Forelimb muscle (tissue), 1 donor: ENCODE results near the gene SLC35E2B. TPM values are rescaled to one million over a fixed set of nuclear protein-coding genes. Genes with fewer than 3 reads are reported as not detected.
"Not testable (repeated sequence)": the region's sequence is repeated elsewhere in the genome, so short reads cannot be mapped to it uniquely, and the experiment has no call there.

Source experiments
- DNase-seq: peaks from one replicate; pipeline ENCODE4 v3.0.0-alpha.2; 2013; ENCODE audit warnings: low read depth
- polyA plus RNA-seq: library from polyadenylated mRNA; unstranded; fragments of 120-200 nt; gene quantifications from one replicate; pipeline ENCODE4 v1.2.1, GENCODE V29; 2013; ENCODE audit not compliant: insufficient read length

Gene SLC35E2B
- polyA plus RNA-seq, 1 donor, result 47.2 TPM

DNA sequence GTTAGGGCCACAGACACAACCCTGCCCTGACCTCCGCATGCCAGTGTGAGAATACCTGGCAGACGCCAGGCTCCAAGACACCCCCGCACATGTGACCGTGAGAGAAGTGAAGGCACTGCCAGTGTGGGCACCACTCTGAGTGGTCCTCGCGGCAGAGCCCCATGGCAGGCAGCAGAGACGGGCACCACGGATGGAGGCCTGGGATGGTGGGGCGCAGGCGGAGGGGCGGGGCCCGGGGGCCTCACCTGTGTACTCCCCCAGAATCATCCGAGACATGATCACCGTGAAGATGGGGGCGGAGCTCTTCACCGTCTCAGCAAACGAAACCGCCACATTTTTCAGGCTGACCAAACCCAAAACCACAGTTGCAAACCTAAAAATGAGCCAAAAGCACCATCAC is 17.4 kb downstream of the SLC35E2B start:
- not testable (repeated sequence) for DNase-seq

DNA sequence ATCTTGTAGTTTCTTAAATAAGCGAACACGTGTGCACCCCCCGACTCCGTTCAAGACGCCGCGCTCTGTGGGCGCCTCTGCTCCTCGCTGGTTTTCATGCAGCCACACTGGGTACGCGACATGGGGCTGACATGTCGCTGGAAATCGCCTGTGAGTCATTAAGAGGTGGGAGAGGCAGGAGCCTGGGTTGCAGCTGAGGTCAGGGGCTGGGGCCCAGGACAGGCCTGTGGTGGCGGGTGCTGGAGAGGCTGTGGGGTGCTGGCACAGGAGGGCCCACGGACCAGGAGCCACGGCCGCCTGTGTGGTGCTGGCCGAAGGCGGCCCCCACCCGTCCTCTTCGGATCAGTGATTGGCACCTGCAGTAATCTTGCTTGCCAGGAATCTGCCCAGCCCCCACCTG is 17.8 kb downstream of the SLC35E2B start:
- DNase-seq, result not testable (repeated sequence)

DNA sequence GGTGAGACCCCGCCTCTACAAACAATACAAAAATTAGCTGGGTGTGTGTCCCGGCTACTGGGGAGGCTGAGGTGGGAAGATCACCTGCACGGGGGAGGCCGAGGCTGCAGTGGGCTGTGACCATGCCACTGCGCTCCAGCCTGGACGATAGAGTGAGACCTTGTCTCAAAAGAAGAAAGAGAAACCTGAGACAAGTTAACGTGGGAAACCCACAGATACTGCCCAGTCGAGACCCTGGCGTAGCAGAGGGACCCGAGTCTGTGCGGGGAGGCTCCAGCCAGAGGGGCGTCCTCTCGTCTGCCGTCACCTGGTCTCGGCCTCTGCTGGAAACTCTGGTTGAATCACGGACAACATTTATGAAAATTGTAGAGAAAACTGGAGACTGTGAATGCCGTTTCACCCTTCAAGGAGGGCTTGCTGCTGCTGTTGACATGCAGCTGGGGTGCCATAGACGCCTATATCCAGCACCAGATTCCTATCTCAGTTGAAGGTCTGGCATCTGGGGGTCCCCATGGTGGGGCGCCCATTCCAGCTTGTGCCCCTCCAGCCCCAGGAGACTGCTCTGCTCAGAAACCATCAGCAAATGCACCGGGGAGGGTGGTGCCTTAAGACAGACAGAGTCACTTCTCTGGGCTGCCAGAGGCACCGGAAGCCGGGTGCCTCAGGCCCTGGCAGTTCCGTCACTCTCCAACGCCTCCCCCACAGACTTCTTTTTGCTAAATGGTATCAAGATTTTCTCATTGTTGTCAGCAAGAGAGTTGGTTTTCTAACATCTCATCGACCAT is 20.2 kb downstream of the SLC35E2B start:
- no peak for DNase-seq

DNA sequence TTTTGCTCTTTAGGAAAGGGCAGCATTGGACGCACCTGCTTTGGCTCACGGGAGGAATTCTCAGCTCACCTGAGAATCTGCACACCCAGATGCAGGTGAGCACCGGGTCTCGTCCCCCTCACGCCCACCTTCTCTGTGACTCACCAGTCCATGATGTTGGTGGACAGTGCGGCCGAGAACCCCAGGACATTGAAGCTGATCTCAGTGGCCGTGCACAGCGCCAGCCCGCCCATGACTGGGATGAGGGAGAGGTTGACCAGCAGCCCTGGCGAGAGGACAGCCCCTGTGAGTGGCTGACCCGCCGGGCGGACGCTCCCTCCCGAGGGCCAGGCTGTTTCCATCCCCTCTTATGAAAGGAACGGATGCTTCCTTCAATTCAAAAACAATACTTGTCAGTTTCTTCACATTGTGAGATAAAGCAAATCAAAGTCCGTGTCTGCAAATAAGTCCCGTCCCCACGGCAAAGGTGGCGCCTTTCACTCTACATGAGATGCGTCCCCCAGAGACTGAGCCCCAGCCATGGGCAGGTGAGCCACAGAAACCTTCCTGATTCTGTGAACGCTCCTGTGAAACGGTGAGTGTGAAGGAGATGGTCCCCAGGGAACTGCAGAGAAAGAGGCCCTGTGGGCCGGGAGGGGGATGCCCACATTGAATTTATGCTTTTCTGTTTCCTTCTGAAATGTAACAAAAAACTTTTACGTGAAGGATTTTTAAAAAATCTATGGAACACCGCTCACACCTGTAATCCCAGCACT is 21.1 kb downstream of the SLC35E2B start:
- DNase-seq, result no peak

DNA sequence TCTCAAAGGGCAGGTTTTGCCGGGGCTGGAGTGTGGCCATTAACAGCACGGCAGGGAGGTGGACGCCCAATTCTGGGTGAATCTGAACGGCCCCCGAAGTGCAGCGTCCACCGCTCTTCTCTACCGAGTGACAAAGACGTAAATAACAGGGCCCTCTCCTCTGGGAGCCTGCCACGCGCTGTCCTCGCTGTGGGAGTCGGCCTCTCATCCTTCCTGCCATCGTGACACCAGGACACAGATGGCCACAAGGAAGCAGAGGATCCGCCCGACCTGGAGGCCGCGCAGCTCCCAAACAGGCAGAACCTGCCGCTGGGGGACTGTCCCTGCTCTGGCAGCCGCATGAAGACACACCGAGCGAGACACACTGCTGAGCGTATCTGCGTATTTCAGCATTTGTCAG is 21.7 kb downstream of the SLC35E2B start:
- no peak for DNase-seq

DNA sequence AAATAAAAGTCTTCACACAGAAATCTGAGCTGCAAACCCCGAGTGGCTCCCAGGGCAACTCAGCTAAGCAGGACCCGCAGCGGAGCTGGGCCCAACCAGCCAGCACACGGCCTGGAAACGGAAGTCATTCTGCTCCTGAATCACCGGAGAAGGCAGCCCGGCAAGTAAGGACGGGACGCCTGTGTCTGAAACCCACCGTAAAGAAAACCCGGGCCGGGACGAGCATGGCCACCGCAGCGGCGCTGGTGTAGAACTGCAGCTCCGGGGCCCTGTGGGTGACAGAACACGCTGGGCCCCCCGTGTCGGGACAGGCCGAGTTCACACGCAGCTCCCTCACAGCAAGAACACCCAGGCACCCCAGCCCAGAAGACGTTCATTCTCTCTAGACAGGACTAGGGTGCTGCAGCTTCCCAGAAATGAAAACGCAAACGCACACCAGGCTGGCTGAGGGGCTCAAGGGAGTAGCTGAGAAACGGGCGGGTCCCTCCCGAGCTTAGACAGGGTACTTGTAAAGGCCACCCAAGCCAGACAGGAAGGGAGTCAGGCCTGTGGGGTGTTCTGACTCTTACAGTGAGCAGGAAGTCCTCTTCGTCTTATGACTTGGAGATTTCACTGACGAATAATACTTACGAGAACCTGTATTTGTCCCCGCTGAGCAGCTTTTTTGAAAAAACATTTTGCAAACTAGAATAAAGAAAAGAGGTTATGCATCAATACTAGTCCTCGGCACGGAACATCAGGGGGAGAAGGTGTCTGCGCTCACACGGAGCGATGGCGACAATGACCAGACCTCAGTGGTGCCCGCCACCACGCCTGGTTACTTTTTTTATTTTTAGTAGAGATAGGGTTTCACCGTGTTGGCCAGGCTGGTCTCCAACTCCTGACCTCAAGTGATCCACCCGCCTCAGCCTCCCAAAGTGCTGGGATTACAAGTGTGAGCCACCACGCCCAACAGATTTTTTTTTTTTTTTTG is 22.8 kb downstream of the SLC35E2B start:
- DNase-seq, result no peak

DNA sequence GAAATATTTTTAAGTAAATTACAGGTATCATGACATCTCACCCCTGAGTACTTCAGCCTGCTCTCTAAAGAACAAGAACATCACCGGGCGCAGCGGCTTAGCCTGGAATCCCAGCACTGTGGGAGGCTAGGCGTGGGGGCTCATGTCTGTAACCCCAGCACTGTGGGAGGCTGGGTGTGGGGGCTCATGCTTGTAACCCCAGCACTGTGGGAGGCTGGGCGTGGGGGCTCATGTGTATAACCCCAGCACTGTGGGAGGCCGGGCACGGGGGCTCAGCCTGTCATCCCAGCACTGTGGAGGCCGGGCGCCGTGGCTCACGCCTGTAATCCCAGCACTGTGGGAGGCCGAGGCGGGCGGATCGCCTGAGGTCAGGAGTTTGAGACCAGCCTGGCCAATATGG is 26.1 kb downstream of the SLC35E2B start:
- DNase-seq, result no peak

DNA sequence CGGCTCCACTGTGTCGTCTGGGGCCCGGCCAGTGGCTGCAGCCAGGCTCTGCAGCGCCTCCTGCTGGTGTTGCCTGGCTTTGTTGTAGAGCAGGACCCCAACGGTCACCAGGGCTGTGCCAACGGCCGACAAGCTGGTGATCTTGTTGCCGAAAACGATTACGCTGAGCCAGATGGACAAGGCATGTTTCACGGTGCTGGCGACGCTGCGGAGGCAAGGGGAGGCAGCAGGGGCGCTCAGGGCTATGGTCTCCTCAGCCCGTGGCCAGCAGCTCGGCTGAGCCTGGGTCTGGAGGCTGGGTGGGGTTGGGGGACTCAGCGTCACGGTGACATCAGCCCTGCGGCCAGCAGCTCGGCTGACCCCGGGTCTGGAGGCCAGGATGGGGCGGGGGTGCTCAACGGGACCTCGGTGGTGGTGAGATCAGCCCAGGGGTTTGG is 26.8 kb downstream of the SLC35E2B start:
- no peak for DNase-seq

DNA sequence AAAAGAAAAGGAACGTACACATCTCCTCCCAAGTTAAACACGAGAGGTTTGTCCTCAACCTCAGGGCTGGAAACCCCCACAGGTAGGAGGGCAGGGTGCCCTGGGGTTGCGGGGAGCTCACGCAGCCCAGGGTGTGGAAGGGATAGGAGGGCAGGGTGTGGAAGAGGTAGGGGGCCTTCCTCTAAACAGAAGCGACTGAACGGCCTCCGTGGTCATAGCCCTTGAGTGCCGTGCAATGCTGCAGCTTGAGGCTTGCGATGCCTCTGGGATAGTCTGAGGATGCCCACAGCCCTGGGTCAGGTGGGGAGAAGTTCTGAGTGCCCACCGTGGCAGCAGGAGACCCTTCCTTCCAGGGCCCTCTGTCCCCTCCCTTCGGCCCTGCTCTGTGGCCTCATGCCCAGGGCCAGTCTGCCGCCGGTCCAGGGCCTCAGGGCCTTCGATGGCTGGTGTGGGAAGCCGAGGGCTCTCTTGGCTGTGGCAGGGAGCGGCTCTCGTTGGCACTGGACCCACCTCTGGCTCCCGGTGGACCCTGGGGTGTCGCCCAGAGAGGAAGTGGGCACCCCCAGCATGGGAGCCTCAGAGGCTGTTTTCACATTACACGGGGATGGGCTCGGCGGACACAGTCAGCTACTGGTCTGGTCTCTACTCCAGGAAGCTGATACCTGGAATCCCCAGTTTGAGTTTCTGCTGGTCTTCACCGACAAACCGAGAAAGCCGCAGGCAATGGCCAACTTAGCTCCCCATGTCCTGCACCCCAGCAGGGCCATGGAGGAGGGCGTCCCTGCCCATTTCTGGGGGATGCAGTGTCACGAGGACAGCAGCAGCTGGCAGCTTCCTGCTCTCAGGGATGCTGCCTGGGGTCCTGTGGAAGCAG is 27.4 kb downstream of the SLC35E2B start:
- no peak for DNase-seq

DNA sequence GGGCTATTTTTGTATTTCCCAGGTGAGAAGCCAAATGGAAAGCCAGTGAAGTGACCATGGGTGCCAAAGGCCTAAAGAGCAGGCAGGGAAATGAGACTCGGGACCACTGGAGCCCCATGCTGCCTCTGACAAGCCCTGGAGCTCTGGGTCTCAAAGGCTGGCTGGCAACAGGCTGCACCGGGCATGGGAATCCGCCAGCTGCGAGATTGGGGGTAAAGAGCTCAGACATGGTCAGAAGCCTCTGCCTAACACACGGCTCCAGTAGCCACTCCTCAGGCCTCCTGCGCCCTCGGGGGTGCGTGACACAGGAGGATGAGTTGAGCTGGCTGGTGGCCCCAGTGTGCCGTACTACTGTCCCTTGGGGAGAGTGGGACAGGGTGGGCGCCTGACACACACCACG is 28.3 kb downstream of the SLC35E2B start:
- not testable (repeated sequence) for DNase-seq

DNA sequence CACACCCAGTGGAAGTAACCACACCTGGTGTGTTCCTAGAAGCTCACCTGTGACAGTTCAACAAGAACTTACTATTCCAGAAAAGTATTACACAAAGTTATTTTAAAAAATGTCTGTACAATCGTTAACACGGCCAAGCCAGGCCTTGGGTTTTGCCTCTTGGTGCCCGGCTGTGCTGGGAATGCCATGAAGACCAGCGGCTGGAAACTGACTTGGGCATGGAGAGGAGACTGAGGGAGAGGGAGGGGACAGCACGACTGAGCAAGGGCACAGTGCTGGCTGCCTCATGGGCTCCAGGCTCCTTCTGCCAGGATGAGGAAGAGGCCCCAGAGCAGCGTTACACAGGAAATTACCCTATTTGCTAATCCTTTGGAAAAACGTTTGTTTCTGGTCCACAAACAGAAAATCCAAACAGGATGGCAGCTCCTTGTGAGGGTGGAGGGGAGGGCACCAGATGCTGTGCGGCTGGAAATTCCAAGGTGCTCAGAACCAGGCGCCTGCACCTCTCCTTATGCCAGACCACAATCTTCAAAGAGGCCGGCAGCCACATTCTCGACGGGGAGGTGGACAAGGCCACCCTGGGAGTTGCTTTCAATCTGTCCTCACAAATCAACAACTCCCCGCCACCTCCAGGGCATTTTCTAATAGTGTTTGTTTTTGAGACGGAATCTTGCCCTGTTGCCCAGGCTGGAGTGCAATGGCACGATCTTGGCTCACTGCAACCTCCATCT is 29.6 kb downstream of the SLC35E2B start:
- DNase-seq, result not testable (repeated sequence)

DNA sequence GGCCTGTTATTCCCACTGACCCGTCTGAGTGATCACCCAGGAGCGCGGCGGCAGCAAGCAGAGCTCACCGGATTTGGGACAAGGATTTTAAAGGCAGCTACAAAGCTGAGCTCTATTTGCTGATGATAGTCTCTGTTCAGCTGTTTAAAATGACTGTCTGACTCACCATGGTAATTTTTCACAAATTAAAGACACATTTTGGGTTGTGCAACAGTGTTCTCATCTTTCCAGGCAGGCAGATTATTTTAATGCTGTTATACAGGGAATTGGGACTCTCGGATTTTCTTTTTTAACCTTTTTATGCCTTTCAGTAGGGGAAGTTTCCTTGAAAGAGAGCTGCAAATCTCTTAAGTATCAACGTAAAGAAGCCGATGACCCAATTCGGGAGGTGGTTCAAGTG is 30.2 kb downstream of the SLC35E2B start:
- not testable (repeated sequence) for DNase-seq

DNA sequence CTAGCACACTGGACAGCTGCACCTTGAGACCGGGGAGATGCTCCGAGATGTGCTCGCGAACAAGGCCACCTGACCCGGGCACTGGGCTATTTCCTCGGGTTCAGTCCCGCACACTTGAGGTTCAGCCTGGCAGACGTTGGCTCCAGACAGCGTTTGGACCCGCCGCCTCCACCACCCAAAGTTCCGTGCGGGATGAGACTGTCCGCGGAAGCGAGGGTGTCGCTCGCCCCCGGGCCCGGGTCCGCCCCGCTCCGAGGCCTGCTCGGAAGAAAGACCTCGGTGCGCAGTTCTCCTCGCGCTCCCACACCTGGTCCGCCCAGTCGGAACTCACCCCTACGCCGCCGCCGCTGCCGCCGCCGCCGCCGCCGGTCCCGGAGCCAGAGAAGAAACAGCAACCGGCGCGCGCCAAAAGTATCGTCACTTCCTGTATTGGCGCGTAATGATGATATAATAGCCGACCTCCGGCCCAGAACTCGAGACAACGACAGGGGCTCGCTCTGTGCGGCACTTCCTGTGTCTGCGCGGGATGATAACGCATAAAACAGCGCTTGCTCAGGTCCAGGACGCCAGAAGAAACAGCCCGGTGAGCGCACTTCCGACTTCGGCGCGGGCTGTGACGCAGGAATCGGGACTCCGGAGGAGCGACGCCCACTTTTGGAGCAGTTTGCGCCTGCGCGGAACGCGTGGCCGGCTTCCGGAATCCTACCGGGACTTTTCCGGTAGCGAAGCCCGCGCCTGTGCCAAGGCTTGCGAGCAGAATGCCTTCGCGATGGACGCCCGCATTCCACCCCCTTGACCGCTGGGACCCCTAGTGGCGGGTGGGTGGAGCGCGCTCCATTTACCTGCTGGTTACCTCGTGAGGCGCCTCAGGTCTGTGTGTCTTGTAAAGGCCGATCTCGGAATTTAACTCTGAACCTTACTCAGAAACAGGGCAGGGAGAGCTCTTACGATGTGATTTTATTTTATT is 33.7 kb downstream of the SLC35E2B start, which contains the start of gene CDK11B:
Gene CDK11B (minus strand): TSS at position 422 of the 967 bp plus-strand sequence. CDS start 1,519 bp downstream, outside the sequence.
- DNase-seq, result peak; percentile 88

DNA sequence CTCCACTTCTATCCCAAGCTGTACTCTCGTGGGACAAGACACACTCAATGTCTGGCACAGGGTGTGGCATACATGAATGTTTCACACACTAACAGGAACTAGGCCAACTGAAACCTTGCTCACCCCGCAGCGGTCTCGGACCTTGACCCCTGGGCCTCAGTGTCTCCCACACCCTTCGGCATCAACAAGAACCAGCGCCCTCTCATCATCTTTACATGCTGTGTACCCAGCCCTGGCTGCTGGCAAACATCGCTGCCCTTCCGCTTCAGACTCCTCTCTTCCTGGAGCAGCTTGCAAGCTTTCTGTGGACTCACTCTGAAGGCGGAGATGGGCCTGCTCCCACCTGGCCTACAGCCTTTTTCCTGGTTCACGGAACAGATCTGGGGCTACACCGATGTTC is 44.3 kb downstream of the SLC35E2B start:
- not testable (repeated sequence) for DNase-seq

DNA sequence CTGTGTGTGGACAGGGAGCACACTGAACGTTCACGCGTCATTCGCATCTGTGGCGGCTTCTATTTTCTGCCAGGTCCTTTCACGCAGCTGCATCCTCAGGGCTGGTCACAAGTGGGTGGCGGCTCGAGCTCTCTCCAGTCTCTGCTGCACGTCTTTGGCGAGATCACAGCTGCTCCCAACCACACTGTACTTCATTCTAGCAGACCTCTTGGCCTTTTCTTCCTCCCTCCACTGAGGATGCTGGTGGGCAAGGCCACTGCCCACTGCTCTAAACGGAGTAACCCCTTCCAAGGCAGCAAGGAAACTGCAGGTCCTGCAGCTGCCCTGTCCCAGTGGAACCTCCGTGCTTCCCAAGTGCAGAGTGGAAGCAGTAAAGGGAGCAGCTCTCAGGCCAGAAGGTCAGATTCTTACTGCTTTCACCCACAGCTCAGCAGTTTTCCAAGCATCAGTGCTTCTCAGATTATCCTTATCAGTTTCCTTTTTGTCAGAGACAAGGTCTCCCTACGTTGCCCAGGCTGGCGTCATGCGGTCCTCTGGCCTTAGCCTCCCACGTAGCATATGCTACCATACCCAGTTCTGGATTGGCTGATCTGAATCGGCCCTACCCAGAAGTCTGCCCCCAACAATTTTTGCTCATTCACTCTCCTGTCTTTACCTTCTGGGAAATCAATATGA is 44.9 kb downstream of the SLC35E2B start:
- DNase-seq, result not testable (repeated sequence)

DNA sequence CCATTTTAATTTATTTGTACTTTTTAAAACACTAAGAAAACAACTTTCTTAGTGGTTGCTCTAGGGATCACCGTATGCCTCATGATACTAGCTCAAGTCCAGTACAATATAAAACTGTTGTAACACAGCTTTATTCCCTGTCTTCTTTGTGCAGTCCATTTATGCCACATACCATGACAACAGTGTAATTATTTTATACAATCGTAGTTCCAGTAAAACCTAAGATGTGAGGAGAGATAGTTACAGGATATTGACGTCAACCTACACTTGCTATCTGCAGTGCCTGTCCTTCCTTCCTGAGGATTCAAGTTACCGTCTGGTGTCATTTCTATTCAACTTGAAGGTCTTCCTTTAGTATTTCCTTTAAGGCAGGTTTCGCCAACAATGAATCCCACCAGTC is 46.3 kb downstream of the SLC35E2B start:
- not testable (repeated sequence) for DNase-seq

DNA sequence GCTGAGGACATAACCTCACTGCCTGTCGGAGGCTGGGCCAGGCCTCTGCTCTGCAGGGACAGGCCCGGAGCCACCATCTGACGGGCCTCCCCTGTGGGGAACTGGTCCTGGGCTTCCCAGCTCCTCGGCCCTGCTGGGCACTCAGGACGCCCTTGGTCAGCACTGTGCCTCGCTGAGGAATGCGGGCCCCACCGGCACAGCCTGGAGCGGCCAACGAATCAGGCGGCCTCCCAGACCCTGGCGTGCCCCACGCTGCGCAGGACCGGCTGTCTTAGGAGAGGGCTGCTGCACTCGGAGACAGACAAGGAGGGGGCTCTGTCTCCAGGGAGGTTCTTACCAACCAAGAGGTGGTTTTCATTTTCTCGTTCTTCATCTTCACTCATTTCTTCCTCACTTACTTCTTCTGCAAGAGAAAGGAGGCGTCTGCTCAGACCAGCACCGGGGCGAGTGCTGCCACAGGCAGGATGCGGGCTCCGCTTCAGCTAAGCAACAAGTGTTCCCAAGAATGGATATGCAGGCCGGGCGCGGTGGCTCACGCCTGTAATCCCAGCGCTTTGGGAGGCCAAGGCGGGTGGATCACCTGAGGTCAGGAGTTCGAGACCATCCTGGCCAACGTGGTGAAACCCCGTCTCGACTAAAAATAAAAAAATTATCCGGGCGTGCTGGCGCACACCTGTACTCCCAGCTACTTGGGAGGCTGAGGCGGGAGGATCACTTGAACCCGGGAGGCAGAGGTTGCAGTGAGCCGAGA is 51.7 kb downstream of the SLC35E2B start:
- not testable (repeated sequence) for DNase-seq
